Lower leg skin (tissue), 3 donors: ENCODE results near the gene FBXO22.

Source experiments
- POLR2A ChIP-seq, 2 donors: fragments of 450-650 bp; IDR thresholded peaks; one replicate each; pipeline ENCODE4 v1.6.1; 2016 to 2017; ENCODE audit warnings: antibody characterized with exemption in 2 of 2, mild to moderate bottlenecking in 1 of 2, moderate library complexity in 1 of 2
- TF ChIP-seq, protein P1 (sequence below), 3 donors: fragments of 450-650 bp; IDR thresholded peaks; one replicate each; pipeline ENCODE4 v1.5.1; 2016; ENCODE audit warnings: antibody characterized with exemption in 3 of 3, mild to moderate bottlenecking in 3 of 3, moderate library complexity in 2 of 3

DNA sequence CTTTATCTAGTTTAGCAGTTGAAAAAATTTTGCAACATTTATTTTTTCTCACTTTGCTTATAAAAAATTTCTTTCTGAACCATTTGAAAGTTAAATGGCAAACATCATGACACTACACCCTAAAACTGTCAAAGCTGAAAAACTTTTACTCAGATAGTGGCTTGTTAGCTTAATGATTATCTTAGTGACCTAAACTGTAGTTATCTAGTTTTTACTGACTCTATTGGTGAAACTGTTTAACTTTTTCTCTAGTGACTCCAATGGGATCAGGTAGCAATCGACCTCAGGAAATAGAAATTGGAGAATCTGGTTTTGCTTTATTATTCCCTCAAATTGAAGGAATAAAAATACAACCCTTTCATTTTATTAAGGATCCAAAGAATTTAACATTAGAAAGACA lies 13.3 kb downstream of the FBXO22 start:
- TF ChIP-seq, protein P1, sequence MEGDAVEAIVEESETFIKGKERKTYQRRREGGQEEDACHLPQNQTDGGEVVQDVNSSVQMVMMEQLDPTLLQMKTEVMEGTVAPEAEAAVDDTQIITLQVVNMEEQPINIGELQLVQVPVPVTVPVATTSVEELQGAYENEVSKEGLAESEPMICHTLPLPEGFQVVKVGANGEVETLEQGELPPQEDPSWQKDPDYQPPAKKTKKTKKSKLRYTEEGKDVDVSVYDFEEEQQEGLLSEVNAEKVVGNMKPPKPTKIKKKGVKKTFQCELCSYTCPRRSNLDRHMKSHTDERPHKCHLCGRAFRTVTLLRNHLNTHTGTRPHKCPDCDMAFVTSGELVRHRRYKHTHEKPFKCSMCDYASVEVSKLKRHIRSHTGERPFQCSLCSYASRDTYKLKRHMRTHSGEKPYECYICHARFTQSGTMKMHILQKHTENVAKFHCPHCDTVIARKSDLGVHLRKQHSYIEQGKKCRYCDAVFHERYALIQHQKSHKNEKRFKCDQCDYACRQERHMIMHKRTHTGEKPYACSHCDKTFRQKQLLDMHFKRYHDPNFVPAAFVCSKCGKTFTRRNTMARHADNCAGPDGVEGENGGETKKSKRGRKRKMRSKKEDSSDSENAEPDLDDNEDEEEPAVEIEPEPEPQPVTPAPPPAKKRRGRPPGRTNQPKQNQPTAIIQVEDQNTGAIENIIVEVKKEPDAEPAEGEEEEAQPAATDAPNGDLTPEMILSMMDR (IDR thresholded peaks at IDR 0.05): no peak
- TF ChIP-seq POLR2A (IDR thresholded peaks at IDR 0.05): no peak
